ENCODE results near the gene GDPGP1.
"Not testable (repeated sequence)": the region's sequence is repeated elsewhere in the genome, so short reads cannot be mapped to it uniquely, and the experiment has no call there.

The GDPGP1 gene, protein sequence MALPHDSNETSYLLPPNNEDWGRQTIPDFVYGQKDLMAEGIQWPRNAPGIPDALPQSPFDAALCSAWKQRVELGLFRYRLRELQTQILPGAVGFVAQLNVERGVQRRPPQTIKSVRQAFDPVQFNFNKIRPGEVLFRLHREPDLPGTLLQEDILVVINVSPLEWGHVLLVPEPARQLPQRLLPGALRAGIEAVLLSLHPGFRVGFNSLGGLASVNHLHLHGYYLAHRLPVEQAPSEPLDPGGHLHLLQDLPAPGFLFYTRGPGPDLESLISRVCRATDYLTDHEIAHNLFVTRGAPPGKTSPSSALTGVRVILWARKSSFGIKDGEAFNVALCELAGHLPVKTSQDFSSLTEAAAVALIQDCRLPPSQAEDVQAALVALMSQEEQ

DNA sequence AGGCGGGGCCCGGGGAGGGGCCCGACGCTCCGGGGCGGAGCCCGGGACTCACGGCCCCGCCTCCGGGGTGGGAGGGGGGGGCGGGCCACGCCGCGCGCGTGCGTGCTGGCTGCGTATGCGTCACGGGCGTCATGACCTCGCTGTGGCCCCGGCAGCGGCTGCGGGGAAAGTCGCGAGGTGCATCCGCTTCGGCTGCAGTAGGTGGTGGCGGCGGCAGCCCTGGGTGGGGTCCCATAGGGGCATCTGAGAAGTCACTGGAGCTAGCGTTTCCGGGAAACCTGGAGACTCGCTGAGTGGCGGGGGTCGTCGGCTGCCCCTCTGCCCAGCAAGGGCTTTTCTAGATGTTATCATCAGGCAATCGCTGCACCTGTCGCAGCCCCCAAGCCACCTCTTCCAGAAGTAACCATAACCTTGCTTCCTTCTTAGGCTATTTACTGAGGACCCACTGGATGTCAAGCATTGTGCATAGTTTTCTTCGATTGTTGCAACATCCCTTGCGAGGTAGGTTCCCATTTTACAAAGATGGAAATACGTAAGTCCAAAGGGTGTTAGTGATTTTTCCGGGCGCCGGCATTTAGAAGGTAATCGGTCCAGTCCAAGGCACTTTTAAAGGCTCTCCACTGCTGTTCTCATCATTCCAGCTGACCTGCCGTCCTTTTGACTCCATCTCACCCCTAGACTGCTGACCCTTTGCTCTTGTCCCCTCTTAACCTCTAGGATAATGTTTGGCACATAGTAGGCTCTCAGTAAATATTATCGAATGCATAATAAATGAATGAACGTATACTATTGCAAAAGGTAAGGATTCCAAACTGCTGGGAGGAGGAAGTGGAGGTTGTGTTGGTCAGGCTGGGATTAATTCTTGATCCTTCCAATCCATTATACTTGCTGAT lies at the start of gene GDPGP1:
TSS of gene GDPGP1 (plus strand) at position 114 of the 893 bp plus-strand sequence. CDS start 6,700 bp downstream, outside the sequence.
- DNase-seq: no peak

DNA sequence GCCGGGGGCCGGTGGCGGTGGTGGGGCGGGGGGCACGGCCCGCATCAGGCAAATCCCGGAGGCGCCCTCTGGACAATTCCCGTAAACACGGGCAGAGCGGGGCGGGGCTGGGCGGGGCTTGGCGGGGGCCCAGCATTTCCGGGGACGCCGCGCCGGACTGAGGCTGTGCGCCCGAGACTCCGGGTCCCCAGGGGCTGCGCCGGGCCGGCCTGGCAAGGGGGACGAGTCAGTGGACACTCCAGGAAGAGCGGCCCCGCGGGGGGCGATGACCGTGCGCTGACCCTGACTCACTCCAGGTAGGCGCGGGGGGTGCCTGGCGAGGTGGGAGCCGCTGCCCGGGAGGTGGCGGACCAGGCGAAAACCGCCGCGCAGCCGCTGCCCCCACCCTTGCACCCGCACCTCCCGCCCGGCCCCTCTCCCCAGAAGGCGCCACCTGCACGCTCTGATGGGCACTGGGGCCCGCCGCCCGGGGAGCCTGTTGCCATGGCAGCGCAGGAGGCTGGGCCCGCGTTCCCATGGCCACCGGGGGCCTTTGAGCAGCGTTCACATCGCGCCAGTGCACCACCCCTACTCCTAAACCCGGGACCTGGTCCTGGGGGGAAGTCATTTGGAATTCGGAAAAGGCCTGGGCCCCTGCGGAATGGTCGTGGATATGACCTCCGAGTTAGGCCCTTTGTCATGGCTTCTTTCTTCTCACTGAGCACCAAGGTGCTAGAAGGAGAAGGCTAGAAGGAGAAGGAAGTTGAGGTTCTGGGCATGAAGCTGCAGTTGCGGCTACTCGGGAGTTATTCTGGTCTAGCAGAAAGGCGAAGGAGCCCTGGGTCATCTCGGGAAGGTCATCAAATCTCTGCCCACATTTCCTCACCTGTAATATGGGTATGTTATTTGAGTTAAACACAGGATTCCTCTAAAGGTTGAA lies 49.0 kb upstream of the GDPGP1 start:
- DNase-seq: peak; percentile 50

DNA sequence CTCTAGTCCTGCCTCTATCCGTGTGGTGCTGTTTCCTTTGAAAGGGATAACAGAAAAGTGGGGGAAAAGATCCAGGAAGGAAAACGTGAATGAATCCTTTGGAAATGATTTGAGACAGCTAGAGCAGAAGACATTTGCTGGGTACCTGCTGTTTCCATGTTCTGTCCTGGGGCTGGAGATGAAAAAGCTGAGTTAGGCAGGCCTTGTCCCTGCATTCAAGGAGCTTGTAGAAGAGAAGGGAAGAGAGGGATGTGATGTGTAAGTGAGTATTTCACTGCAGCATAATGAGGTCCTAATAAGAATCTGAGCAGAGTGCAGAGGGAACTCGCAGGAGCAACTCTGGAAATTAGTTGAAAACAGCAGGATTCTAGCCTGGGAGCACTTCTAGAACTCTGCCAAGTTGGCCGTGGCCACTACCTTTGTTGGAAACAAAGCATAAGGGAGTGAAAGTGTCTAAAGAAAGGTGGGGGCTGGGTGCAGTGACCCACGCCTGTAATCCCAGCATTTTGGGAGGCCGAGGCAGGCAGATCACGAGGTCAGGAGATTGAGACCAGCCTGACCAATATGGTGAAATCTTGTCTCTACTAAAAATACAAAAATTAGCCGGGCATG lies 46.6 kb upstream of the GDPGP1 start:
- DNase-seq: no peak

DNA sequence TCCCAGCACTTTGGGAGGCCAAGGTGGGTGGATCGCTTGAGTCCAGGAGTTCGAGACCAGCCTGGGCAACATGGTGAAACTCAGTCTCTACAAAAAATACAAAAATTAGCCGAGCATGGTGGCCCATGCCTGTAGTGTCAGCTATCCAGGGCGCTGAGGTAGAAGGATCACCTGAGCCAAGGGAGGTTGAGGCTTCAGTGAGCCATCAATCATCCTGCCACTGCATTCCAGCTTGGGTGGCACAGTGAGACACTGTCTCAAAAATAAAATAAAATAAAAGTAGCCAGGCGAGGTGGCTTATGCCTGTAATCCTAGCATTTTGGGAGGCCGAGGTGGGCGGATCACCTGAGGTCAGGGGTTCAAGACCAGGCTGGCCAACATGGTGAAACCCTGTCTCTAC lies 45.9 kb upstream of the GDPGP1 start:
- not testable (repeated sequence) for DNase-seq

DNA sequence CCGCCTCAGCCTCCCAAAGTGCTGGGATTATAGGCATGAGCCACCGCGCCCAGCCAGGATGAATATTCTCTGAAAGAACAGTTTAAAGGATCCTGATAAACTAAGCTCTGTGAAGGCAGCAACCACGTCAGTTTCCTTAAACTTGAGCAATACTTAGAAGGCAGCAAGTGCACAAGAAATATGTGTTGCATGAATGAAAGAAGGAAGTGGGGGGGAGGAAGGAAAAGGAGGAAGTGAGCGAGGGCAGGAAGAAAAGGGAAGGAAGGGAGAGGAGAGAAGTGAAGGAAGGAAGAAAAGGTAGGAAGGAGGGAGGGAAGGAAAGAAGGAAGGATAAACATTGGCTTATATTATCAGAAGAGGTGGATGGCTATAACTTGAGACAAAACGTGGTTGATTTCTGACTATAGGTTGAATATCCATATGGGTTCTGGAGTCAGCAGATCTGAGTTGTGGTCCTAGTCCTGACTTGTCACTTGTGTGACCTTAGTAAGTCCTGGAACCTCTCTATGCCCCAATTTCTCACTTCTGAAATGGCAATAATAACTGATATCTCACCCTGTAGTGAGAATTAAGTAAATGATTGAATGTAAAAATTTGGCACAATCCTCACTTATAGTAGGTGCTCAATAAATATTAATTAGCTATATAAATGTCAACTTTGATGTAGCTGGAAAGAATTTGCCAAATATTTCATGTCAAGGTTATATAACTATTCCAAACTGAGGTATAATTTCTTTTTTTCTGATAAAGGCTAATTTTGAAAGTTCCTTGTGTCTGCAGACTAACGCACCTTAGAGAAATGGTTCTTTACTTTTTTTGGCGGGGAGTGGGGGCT lies 44.9 kb upstream of the GDPGP1 start:
- no peak for DNase-seq

DNA sequence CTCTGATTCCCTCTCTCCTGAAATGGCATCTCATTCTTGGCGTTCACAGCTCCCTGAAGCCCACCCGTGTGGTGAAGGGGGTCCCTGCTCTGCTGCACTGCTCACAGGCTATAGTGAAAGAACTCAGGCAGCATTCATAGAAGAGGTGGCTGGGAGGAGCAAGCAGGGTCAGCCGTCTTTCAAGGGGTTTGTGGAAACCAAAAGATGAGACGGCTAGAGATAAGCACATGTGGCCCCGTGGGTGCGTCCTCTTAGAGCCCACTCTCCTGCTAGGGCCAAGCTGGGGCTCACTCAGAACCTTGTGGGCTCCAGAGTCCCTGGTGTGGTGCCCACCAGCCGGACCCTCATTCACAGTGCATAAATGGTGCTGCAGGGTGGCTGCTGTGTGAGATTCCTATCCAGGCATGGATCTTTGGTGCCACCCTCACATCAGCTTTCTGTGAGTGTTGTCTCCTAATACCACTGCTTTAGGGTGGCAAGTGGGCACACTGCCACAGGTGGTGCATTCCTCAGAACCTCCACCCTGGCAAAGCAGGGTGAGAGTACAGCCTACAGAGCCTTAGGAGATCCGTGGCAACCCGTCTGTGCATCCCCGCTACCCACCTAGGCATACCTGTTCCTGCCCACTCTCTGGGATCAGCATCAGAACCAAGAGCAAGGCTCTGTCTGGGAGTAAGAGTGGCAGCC lies 44.1 kb upstream of the GDPGP1 start:
- DNase-seq: no peak

DNA sequence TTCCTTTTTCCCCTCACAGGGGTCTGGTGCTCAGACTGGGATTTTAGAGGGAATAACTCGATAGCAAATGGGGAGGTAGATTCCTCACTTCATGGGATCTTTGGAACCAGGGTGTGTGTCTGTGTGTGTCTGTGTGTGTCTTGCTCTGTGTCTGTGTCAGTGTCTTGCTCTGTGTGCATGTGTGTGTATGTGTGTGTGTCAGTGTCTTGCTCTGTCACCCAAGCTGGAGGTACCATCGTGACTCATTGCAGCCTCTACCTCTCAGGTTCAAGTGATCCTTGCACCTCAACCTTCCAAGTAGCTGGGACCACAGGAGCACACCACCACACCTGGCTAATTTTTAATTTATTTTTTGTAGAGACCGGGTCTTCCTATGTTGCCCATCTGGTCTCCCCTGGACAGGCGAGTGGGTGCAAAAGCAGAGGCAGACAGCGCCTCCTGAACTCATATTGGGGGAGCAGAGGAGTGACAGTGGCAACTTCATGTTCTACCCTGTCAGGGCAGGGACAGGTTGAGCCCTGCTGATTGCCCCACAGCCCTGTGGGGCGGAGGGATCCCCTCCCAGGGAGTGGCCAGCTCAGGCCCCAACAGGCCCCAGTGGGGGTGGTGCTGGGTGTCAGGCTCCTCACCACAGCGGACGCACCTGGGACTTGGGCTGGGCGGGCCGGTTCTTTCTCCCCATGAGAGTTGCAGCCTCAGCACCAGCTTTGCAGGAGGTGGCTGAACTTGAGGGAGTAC lies 43.2 kb upstream of the GDPGP1 start:
- DNase-seq: no peak

DNA sequence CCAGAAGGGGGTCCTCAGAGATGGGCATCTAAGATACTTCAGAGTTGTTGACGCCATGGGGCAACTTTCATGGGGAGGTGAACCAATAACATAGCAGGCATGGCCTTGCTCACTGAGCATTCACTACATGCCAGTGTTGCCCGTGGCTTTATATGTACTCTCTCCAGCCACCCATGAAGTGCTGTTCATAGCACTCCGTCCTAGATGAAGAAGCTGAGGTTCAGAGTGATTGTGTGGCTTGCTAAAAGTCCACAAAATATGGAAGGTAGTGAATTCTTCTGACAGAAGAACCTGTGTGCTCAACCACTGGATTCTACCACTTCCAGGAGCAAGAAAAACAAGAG lies 42.7 kb upstream of the GDPGP1 start:
- no peak for DNase-seq

DNA sequence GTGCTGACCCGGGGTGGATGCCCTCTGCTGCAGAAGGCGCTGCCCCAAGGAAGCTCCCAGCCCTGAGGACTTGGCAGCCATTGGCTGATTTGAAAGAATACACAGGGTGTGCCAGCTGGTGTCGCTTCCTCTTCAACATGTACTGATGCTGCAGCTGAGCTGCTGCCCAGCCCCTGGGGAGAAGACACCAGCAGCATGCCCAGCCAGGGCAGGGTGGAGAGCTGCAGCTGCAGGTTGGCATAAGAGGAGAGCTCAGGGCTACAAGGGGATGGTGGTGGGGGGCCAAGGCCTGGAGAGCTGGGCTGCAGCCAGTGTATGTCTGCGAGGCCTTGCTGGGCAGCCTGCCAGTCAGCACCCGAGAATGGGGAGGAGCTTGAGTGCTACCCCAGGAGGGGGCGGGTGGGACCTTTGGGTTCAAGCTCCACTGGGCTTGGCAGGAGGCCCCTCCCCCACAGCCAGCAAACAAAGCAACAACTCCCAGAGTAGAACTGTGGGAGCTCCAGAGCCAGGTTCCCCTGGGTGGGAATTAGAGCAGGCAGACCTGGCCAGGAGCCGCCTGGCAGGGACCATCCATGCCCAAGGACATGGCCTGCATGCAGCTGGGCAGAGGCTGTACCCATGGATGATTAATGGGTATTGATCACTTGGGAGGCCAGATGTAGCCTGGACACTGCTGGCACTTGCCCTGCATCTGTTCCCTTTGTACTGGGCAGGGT lies 42.1 kb upstream of the GDPGP1 start:
- DNase-seq: peak; percentile 20

DNA sequence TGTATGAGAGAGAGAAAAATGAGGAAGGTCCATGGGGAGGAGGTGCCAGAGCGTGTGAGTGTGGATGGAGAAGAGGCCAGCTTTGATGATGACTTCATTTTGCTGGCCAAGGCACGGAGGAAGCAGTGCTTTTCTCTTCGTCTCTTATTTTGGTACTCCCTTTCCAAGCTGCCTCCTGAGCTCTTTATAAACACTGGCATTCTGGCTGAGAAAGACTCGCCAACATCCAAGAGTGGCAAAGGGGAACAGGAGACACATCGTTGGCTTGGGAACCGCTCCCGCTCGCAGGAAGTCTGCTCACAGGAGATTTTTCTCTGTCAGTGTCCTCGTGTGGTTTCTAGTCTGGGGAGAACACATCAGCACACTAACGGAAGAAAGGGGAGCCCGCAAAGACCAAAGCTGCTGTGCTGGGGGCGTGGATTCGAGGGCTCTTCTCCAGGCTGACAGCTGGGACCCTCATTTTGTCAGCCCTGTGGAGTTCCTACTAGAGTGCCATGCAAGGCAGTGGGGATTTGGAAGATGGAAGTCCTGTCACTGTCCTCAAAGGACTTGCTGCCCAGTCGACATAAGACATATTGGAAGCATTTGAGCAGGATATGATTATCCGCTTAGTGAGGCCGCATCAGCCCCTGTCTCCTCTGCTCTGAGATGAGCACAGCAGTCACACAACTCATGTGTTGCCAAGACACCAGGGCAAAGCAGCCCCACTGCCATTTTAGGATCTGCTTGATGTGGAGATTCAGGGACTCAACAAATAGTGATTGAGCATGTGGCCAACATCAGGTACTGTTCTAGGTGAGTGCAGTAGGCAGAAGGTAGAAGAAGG lies 40.8 kb upstream of the GDPGP1 start:
- DNase-seq: no peak

DNA sequence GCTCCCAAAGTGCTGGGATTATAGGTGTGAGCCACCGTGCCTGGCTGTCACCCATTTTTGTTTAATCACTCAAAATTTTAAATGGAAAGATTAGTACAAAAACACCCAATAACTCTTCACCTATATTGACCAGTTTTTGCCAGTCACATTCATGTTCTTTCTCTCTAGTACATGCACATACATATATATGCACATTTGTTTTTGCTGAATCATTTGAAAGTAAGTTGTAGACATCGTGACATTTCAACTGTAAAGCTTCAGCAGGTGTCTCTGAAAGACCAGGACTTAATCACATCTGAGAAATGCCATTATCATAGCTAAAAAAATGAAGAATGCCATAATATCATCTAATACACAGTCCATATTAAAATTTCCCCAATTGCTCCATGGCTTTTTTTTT lies 39.4 kb upstream of the GDPGP1 start:
- DNase-seq: no peak

DNA sequence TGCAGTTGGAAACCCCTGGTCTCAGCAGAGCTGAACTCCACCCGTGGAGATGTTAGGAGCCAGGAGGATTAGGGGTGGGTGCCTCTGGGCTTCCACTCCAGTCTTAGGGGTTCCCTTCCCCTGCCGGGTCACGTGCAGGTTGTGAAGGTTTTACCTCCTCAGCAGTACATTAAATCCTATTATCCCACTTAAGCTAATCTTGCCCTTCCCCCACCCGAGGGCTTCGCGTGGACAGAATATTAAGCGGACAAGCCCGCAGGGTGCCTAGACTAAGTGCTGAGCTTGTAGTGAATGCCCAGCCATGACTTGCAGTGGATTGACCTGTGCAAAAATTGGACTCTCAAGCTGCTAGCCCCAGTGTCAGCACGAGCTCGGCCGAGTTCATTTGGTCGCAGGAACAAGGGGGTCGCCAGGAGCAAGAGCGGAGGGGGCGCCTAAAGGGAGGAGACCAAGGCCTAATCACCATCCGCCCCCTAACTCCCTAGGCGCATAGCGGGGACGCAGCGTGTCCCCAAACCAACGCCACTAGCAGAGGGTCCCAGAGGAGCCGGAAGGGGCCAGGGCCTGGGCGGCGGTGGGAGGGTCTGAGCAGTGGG lies 33.4 kb upstream of the GDPGP1 start:
- DNase-seq: no peak

DNA sequence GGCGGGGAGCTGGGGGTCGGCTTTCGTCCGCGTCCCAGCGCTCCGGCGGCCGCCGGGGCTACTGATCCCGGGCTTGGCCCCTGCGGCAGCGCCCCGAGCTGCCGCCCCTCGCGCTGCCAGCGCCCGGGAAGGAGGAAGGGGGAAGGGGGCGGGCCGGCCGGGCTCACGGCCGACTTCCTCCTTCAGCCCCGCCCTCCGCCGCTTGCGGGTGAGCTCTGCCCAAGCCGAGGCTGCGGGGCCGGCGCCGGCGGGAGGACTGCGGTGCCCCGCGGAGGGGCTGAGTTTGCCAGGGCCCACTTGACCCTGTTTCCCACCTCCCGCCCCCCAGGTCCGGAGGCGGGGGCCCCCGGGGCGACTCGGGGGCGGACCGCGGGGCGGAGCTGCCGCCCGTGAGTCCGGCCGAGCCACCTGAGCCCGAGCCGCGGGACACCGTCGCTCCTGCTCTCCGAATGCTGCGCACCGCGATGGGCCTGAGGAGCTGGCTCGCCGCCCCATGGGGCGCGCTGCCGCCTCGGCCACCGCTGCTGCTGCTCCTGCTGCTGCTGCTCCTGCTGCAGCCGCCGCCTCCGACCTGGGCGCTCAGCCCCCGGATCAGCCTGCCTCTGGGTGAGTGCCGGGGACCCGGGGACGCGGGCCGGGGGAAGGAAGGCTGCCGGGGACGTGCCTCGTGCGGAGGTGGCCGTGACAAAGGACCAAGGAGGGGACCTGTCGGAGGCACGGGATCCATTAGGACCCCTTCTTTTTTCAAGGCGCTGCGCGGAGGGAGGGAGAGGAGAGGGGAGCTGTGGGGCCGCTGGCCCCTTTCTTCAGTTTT lies 32.7 kb upstream of the GDPGP1 start, which contains the start of gene SEMA4B:
TSS of gene SEMA4B (plus strand) at position 201 of the 814 bp plus-strand sequence. CDS start at position 450, 249 bp downstream.
- DNase-seq: peak; percentile 64

DNA sequence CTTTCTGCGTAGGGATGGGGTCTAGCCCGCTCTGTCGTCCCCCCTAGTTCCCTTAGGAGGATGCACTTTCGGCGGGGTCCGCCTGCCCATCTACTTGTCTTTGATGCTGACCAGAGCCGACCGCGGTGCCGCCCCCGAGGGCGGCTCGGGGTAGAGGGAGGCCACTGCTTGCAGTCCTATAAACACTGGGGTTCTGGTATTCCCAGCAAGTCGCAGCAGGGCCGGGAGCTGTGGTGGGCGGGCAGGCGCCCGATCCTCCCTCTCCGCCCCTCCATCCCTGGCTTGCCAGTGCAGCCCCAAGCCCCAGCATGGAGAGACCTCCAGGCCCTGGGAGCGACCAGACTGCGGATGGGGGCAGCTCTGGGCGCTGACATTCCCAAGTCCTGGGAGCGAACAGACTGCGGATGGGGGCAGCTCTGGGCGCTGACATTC lies 32.0 kb upstream of the GDPGP1 start:
- DNase-seq: no peak

DNA sequence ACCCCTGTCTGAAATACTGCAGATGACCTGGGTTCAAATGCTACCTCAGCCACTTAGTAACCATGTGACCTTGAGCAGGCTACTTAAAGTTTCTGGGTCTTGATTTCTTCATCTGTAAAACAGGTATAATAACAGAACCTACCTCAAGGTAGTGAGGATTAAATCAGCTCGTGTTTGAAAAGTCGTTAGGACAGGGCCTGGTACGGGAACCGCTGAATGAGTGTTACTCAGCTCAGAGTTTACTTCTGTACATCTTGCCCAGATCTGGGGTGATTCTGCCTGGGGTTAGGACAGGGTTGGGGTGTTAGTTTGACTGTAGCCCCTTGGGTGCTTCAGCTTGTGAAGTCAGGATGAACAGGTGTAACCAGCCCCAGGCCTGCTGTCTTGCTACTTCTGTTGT lies 31.1 kb upstream of the GDPGP1 start:
- no peak for DNase-seq

DNA sequence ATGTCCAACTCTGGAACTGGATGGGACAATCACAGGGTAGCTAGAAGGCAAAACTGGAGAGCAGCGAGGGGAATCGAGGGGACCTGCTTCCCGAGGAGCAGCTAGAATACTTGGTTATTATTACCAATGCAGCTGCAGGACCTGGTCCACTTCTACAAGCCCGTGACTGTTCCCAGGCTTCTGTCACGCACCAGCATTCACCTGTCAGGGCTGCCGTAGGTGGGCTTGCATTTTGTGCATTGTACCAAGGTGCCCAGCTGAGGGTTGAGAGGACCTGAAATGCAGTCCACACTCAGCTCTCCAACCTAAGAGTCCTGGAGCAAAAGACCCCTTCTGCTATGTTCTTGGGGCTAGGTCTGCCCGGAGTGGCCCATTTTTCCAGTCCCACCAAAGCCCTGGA lies 30.5 kb upstream of the GDPGP1 start:
- no peak for DNase-seq

DNA sequence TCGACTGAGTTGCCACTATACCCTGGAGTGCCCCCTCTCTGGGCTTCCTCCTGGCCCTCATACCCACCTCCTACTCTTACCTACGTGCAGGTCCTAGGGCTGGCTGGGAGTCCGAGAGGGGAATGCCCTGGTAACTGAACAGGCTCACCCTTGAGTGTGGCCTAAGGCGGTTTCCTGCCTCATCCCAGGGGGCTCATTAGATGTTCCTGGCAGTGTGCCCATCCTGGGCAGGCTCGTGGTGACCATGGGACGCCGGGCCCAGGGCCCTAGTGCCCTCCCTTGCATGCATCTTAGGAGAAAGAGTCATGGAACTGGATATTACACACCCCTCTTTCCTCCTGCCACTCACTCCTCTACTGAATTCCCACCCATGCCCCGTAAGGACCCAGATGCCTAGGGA lies 30.1 kb upstream of the GDPGP1 start:
- no peak for DNase-seq
